GM21381 (cell line): ENCODE results near the gene SLC25A21.

Experiments used
- ATAC-seq: cut with Tn5 transposase; IDR thresholded peaks from one replicate; pipeline ENCODE4 v1.9.1; 2021; ENCODE audit warnings: mild to moderate bottlenecking, moderate library complexity; ENCODE audit not compliant: unreplicated experiment

SLC25A21 gene

DNA sequence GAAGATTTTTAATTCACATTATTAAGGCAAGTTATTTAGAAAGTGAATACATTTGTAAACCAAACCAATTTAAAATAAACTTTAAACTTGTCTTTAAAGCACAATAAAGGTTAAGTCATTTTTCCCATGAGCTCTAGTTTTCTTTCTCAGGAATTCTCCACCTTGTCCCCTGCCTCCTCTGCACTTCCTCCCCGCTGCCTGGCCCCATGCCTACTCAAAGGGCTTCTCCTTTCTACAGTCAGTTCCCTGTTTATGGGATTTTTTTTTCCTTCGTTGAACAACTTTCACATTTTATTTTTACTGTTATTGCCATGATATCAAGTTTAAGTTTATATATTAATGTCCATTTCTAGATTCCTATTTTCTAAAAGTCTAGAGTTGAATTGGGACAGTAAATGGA lies 223.0 kb downstream of the SLC25A21 start:
- ATAC-seq: no peak

DNA sequence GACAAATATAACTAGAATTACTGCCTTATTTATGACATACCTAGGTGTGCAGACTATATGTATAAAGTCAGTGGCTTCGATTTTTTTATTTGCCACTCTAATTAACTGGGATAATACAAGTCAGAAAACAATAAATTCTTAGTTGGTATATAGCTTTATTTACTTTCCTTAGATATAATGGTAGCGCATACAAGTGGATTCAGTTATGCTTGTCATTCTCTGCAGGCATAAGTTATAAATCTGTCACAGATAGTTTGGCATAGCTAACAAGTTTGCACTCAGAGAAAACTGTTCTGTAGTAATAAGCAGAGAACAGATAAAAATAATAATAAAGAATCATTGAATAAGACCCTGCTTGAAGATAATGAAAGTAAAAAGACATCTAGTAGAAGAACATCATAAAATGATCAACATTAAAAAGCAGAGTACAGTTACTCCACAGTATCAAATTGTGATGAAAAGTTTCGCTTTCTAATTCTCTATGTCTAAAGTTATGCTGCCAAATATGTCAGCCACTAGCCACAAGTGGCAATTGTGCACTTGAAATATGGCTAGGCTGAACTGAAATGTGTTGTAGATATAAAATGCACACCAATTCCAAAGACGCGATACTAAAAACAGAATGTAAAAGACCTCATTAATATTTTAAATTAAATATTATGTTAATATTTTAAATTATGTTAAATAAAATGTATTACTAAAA lies 224.1 kb downstream of the SLC25A21 start:
- no peak for ATAC-seq

DNA sequence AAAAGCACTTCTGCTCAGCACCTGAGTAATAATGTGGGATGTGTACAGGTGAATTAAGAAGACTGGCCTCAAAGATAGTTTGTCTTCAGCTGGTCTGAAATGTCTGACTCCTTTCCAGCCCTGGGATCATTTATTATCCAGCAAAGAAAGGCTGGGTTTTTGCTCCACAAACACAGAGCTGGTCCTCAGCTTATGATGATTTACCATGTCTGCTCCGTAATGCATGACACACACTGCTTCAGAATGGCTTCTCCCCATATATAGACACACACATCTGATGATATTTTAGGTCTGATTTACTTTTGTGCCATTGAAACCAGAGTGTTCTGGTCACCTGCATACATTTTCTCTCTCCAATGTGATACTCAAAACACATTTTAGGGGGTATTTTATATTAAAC lies 225.0 kb downstream of the SLC25A21 start:
- ATAC-seq: no peak

DNA sequence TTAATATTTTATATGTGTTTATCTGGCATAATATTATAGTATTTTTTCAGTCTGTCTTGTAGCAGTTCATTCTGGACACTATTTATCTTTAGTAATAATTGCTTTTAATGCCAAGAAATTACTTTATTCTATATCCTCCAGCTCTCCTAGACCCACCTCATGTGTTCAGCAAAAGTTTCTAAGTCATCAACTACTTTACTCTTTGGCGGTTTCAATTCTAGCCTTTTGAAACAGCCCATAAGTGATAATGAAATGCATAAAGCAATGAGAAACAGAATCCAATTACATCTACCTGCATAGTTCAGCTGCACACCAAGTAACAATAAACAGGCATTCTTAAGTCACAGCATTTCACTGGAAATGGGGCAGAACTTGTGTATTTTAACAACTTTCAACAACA lies 225.5 kb downstream of the SLC25A21 start:
- ATAC-seq: no peak

DNA sequence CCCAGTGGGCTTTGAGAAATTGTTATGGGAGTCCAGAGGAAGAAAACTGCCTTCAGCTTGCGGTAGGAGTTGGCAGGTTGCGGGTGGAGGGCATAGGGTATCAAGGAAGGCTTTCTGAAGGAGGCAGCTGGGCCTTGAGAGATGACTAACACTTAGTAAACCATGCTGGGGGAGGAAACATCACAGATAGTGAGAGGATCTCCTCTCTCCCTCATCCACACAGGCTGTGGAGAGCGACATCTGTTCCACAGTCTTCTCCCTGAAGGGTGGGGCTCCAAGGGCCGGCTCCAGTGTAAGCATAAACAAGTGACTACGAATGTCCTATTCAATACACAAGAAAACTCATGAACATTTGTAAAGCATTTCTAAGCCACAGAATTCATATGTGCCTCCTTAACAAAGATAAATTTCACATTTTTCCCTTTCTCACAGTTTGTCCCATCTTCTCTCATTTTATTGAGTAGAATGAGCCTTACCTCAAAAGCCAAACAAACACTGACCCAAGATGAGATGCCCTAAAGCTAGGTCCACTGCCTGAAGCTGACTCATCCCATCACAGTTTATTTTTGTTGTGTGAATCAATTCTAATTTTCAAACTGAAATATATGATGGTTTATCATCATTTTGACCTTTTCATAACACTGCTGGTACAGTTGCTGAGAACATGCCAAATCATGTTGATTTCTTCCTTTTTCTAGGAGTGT lies 227.9 kb downstream of the SLC25A21 start:
- no peak for ATAC-seq

DNA sequence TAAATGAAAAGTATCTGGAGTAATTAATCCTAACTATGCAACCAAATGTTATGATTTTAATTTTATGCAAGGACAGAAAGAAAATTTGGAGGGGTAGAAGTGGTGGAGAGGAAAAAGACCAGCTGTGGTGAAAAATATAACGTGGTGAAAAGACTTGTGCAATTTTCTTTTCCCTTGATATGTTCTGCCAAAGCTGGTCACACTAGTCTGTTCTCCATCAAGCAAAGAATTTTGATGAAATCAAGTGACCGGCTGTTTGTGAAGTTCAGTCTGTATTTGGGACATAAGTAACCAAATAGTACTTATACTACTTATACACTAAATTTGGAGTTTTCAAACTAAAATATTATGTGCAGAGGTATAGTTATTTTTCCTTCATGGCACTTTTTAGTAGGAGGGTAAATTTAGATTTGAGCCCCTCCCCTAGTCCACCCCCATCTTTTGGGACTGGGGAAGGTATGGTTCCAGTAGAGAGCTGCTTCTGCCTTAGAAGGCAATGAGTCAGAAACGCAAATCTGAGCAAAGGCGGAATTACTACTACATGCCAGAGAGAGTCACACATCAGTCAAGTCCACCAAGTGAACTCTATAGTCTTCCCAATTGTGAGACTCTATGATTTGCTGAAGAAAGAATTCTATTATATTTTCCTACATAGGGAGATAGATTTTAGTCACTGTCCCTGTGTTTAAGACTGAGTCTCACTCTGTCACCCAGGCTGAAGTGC lies 229.7 kb downstream of the SLC25A21 start:
- no peak for ATAC-seq

DNA sequence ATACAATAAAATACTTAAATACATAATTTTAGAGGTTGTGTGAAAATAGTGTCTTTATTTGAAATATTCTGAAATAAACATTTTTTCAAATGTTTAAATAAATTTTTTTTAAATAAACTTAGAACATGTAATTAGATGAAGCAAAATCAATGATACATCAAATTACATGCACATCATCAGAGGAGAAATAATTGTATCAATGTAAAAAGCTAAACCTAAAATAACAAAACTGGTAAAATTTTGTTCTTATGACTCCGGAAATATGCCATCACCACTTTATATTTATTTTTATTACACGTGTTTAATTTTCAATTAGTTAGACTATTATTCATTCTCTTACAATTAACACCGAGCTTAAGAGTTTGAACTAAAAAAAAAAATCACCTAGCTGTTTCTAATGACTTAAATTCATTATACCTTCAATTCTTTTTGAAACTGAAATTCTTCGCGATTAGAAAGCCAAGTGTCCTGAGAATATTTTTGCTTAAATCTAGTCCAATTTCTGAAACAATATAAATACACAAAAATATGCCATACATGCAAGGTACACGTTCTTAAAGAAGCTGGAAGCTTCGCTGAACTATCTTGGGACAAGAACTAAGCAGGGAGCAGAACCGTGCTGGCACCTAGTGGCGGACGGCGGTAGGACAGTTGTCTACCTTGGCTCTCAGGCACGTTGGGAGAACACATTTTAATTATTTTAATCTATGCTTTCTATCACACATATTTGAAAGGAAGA lies 230.5 kb downstream of the SLC25A21 start:
- no peak for ATAC-seq

DNA sequence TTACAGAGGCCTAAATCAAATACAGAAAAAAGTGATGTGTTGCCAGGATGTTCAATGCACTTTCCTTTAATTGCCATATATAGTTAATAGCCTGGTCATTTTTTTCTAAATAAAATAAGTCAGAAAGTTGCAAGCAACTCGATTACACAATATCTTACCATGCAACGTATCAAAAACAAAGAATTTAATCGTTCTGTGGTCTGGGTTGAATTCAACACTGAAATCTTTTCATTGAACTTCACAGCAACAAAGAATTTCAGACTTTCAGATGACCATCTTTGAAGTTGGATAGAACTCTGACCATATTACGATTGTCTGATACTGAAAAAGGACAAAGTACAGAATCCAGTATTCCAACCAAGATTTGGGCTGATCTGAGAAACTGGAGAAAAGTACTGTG lies 231.9 kb downstream of the SLC25A21 start:
- no peak for ATAC-seq

DNA sequence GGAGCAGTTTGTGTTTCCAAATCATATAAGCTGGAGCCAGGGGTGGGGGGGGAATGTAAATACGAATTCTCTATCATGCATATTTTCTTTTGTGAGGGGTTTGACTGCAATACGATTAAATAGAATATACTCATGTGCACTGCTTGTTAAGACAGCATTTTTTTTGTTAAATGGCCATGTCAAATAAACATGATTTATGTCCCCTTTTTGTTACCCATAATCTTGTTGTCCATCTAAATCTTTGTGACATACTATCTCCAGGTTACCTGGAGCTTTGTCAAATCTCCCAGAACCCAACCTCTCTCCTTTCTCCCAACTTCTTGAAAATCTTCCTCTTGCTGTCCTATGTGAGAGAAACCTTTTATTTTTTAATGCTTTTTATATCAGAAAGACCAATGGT lies 233.1 kb downstream of the SLC25A21 start:
- ATAC-seq: no peak

DNA sequence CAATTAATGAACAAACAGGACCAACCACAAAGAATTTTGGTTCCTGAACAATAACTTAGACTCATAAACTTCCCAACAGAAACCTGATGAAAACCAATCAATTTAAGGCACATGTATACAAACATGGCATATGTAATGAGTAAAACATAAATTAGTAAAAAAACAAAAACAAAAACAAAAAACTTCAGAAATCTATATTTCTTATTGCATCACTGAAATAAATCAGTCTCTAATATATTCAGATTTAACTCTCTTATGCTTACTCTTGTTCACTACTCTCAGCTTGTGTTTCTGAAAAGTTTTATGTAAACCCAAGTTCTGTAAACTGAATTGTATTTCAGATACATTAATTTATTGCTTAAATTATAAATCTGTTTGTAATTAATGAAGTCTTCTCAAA lies 233.7 kb downstream of the SLC25A21 start:
- ATAC-seq: no peak

DNA sequence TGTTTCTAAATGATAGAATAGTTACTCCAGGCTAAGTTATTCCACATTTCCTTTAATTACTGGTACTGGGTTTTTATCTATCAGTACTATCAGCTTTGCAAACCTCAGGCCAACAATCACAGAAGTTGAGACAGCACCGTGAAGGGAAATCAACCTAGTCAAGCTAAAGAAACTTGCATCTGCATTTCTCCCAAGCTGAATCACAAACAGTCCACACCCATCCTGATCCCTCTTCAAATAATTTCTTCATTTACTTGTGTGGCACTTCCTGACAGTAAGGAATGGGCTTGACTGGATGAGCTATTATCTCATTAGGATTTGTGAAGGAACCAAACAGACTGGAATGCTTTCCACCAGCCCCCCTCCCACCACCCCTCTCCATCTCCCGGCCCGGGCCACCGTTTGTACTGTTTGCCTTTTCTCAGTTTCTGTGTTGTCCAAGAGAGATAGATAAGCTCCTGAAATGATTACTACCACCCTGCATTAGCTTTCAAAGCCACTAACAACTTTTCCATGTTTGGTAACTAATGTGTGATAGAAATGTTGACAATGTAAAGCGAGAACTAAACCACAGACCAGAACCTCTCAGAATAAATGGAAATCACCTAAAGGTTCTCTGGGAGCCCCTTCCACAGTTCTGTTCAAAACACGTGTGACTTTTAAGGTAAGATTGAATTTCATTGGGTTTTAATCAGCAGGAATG lies 236.3 kb downstream of the SLC25A21 start:
- ATAC-seq: no peak

DNA sequence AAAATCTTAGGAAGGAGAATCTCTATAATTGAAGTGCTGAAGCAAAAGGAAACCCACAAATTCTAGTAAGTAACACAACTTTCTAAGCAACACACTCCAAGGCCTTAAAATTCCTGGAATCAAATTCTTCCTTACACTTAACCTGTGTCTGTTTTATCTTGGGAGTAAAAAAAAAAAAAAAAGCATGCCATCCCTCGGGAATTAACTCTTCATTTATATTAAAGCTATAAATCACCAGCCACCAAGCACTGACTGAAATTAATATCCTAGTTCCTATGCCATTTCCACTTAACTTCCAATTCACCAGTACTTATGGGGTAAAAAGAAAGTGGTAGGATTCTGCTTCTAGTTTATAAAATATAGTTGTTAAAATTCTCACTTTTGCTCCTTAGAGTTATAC lies 238.1 kb downstream of the SLC25A21 start:
- ATAC-seq: no peak

DNA sequence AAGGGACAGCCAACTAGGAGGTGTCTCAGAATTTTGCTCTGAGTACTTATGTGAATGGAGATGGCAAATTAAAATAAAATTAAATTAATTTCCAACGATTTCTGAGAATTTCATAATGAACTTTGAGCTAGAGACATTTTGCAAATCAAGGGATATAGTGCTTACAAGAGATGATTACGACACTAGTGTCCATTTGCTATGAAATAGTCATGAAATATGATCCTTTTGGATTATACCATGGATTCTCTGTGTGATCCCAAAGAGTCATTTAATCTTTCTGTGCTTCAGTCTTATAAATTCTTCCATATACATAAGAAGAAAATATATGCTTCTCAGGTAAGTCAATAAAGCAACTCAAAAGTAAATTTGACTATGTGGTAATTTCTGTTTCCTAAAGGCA lies 240.6 kb downstream of the SLC25A21 start:
- no peak for ATAC-seq

DNA sequence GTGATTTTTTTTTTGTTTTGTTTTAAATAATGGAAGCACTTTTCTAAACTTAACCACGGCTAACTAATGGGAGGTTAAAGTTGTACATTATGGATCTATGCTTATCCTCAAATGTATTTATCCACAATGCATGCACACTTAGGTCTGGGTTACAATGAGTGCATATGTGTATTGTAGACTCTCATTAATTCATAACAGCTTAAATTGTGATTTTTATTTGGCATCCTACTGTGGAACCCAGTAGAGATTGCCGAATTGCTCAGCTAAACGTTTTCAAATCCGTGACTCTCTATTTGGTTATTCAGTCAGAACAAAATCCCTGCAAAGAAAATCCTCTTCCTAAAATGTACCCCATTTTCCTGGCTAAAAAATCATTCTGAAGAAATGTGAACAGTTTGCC lies 244.0 kb downstream of the SLC25A21 start:
- no peak for ATAC-seq

DNA sequence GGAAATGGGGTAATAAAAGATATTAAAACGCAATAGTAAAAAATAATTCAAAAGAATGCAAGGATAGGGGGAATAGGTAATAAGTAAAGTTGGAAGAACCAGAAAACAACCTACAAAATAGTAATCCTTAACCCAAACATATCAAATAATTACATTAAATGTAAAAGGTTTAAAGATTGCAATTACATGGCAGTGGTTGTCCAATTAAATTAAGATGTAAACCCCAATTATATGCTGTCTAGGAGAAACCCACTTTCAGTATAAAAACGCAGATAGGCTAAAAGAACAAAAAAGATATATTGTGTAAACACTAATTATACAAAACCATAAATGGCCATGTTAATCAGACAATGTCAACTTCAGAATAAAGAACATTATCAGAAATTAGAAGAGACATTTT lies 247.3 kb downstream of the SLC25A21 start:
- no peak for ATAC-seq

DNA sequence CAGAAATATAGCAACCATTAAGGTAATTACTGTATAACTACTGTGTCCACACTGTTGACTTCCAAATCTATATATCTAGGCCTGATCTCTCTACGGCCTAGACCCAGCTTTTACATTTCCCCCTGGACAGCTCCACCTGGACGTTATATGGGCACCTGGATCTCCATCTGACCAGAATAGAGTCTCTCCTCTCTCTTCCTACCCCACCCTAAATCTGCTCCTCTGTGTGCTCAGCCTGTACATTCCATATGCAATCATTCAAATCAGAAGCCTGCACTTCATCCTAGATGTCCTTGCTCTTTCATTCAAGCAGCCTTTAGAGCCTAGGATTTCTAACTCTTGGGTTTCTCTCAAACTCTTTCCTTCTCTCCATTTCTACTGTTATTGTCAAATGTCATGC lies 255.7 kb downstream of the SLC25A21 start:
- no peak for ATAC-seq

DNA sequence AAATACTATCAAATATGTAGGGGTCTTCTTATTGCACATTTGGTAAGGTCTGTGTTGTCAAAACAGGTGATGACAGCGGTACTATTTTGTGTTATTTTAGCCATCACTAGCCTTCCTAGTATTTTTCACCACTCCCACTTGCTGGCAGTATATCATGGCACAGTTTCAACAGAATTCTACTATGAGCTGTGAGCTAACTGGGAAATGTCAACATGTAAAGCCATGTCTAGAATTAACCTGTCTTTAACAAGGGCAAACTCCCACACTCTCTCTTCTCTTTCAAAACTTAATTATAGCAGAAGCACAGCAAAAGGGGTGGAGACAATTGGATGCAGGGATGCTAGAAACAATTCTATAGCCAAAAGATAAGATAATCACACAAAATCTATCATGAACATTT lies 257.3 kb downstream of the SLC25A21 start:
- ATAC-seq: no peak

DNA sequence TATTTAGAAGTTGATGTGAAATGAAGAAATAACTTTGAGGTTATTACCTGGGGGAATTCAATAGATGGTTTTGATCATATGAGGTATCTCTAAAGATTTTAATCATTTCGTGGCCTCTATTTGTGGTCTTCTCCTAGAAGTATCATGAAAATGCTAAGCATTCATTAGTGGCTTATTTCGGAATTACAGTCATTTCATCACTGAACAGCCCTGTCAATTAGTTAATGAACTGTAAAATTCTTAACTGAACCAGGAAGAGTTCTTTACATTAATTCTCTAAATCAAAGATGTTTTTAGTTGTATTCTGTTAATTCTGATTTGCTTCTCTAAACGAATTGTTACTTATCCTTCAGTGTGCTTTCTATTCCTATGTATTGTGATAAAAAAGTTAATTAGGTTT lies 261.8 kb downstream of the SLC25A21 start:
- no peak for ATAC-seq

DNA sequence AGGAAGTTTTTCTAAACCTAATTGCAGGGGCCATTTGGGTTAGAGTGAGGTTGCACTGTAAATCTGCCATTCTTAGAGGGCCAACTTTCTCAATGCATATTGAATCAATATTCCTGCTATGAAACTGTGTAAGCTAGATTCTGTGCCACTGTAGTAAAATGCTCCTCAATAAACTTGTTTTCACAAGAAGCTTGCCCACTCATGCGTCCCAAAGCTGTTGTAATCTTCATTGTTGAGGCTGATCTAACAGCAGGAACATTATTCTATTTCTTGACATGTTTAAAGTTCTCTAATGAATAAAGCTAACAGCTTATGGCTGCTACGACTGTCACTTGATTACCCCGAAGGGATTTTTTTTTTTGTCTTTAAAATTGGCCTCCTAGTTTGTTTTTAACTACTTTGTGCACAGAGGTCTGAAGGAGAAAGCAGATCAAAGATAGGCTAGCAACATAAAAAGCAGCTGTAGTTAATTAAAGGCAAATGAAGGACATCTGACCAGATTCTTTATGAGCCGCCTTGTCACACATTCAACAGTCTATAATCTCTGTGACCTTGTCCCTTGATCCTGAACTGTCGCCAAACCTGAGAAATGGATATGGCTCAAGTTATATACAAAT lies 267.0 kb downstream of the SLC25A21 start:
- ATAC-seq: no peak

DNA sequence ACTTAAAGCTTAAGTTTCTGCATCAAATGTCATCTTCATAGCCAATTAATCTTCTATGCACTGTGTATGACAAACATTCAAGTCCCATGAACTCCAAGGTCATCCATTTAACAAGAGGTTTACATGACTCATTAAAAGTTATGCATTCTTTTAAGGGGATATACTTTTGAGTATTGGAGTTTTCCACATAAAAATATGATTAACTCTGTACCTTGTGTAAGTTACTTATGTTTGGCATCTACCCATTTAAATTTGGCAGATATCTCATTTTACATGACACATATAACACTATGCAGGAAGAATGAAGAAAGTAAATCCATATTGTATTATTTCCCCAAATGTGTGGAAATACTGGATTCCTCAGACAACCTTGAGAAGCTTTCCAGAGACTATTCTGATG lies 270.5 kb downstream of the SLC25A21 start:
- no peak for ATAC-seq
